ENCODE measurements around the gene SHROOM3.

SHROOM3 gene

GRCh38 chr4:76752861-76753501, 318.0 kb downstream of the SHROOM3 start:
- DNase-seq (ENCODE audit: low read depth): no peak

- no peak for DNase-seq (ENCODE audit: low read depth)
Measured at GRCh38 chr4:76753814-76754213, 318.8 kb downstream of the SHROOM3 start.

- DNase-seq (ENCODE audit: low read depth): no peak
Measured at GRCh38 chr4:76754439-76754838, 319.4 kb downstream of the SHROOM3 start.

- DNase-seq (ENCODE audit: low read depth): no peak
Measured at GRCh38 chr4:76755756-76756155, 320.7 kb downstream of the SHROOM3 start.

- DNase-seq (ENCODE audit: low read depth): no peak
Measured at GRCh38 chr4:76756416-76756815, 321.4 kb downstream of the SHROOM3 start.

- DNase-seq (ENCODE audit: low read depth): no peak
Measured at GRCh38 chr4:76757418-76757939, 322.4 kb downstream of the SHROOM3 start.

GRCh38 chr4:76758290-76758882, 323.4 kb downstream of the SHROOM3 start:
- no peak for DNase-seq (ENCODE audit: low read depth)

- DNase-seq (ENCODE audit: low read depth): no peak
Measured at GRCh38 chr4:76758996-76759395, 324.0 kb downstream of the SHROOM3 start.

GRCh38 chr4:76760193-76760592, 325.2 kb downstream of the SHROOM3 start:
- no peak for DNase-seq (ENCODE audit: low read depth)

GRCh38 chr4:76762137-76763130, 327.4 kb downstream of the SHROOM3 start:
- DNase-seq (ENCODE audit: low read depth): no peak

- DNase-seq (ENCODE audit: low read depth): no peak
Measured at GRCh38 chr4:76764251-76764650, 329.2 kb downstream of the SHROOM3 start.

- DNase-seq (ENCODE audit: low read depth): no peak
Measured at GRCh38 chr4:76765473-76766183, 330.6 kb downstream of the SHROOM3 start.

- DNase-seq (ENCODE audit: low read depth): no peak
Measured at GRCh38 chr4:76767983-76768382, 333.0 kb downstream of the SHROOM3 start.

- DNase-seq (ENCODE audit: low read depth): no peak
Measured at GRCh38 chr4:76772498-76773106, 337.6 kb downstream of the SHROOM3 start.

GRCh38 chr4:76773766-76774165, 338.7 kb downstream of the SHROOM3 start:
- DNase-seq (ENCODE audit: low read depth): no peak

- no peak for DNase-seq (ENCODE audit: low read depth)
Measured at GRCh38 chr4:76779740-76780459, 344.9 kb downstream of the SHROOM3 start.

GRCh38 chr4:76780781-76781697, 346.0 kb downstream of the SHROOM3 start:
- no peak for DNase-seq (ENCODE audit: low read depth)

GRCh38 chr4:76781698-76782595, 346.9 kb downstream of the SHROOM3 start:
- no peak for DNase-seq (ENCODE audit: low read depth)

GRCh38 chr4:76782837-76783236, 347.8 kb downstream of the SHROOM3 start:
- no peak for DNase-seq (ENCODE audit: low read depth)

Measured in stimulated activated CD8-positive, alpha-beta memory T cell treated with anti-CD3 and anti-CD28 coated beads, Interleukin-4, amount 100 ng/mL, for 24 hours (primary cell).